GM21381 (cell line): ENCODE data around the gene LAMC2.
"Not testable (repeated sequence)": the region's sequence is repeated elsewhere in the genome, so short reads cannot be mapped to it uniquely, and the experiment has no call there.

ENCODE experiments used
- ATAC-seq: cut with Tn5 transposase; IDR thresholded peaks from one replicate; pipeline ENCODE4 v1.9.1; 2021; ENCODE audit warnings: mild to moderate bottlenecking, moderate library complexity; ENCODE audit not compliant: unreplicated experiment

LAMC2 gene

GRCh38 chr1:183251959-183252450 lies 65.9 kb downstream of the LAMC2 start:
- ATAC-seq = no peak

GRCh38 chr1:183255073-183255472 lies 69.0 kb downstream of the LAMC2 start:
- no peak for ATAC-seq

DNA sequence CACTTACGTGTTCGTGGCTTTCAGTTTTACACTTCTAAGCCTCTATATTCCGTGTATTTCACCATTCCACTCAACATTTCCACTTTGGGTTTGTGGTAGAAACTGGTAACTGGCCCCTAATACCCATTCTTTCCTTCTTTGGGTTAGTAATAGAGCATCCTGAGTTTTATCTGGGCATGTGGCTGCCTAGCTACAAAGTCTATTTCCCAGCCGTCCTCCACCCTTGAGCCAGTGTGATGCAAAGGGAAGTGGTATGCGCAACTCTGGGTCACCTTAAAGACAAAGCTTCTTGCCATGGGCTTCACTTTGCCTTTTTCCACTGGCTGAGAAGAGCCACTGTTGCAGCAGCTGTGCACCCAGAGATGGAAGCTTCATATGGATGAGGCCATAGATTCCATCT lies 73.9 kb downstream of the LAMC2 start:
- no peak for ATAC-seq

DNA sequence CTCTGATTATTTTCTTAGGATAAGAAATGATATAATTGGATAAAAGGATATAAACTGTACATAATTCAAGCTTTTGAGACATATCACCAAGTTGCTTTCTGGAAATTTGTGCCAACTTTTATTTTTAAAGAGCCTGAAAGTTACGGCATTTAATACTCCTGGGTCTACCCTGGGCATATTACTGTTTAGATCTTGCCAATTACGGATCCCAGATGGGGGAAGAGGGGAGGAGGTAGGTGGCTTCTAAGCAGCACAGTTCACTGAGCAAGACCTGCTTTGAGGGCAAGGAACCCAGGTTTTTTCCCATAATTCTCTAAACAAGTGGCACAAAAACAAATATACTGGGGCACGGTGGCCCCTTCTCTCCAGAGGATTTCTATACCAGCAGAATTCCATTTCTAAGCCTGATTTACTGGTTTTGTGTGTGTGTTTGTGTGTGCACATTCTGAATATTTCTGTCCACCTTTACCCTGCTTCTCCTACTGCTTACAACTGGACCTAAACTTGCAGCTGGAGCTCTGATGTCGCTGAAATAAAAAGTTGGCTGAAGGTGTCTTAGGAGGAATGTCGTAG lies 76.7 kb downstream of the LAMC2 start:
- no peak for ATAC-seq

DNA sequence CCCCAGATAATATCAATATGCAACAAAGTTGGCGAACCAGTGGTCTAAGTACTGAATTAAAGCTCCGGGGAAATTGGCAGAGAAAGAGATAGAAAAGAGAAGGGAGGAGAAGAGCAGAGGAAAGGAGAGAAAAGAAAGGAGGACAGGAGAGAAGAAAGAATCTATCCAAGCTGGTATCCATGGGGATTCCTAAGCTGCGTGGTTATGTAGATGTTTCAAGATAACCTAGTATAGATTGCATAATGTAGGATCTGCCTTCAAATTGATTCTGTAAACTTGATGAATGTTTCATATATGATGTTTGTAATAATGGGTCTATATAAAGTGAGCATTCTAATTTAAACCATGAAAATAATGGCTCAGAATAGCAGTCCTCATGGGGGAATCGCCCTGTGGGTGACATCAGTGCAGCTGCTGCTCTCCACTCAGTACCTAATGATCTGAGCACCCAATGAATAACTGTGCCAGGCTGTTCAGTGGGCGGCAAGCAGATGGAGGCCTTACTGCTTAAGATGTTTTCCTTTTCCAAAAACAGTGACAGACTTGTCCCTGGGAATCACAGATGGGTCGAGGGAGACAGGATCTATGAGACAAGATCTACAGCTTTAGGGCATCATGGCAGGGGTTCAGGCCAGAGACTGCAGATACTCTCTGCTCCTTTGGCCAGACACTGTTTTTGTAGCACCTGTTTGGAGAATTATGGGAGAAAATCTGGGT lies 78.0 kb downstream of the LAMC2 start:
- ATAC-seq = no peak

- ATAC-seq = no peak
These were observed 81.8 kb downstream of the LAMC2 start for GRCh38 chr1:183267646-183268431.

GRCh38 chr1:183270541-183271141 lies 84.6 kb downstream of the LAMC2 start:
- no peak for ATAC-seq

DNA sequence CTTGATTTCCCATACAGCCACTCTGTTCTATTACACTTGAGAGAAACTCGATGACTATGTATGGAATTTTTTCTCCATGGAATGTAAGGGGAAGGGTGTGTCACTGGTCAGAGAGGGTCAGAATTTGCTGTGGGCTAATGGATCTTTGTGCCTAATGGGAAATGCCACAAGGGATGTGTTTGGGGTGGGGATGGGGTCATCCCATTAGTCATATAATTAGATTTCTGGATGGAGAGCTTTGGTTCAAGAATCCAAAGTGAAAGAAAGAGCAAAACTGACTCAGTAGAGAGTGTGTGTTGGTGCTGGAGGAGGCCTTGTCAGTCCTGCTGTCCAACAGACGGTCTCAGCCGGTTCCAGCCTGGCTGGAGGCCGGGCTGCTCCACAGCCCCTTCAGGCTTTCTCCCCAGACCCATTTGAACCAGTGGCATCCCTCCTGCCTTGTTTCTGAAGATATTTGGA lies 86.4 kb downstream of the LAMC2 start:
- ATAC-seq = no peak

- ATAC-seq = no peak
These were observed 87.2 kb downstream of the LAMC2 start for GRCh38 chr1:183273300-183273699.

DNA sequence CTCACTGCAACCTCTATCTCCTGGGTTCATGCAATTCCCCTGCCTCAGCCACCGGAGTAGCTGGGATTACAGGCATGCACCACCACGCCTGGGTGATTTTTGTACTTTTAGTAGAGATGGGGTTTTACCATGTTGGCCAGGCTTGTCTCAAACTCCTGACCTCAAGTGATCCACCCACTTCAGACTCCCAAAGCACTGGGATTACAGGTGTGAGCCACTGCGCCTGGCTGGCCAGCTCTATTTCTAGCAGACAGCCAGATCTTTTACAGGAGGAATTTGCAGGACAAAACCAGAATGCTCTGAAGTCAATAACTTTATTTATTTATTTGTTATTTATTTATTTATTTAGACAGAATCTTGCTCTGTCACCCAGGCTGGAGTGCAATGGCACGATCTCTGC lies 87.9 kb downstream of the LAMC2 start:
- ATAC-seq = not testable (repeated sequence)

GRCh38 chr1:183274836-183275235 lies 88.8 kb downstream of the LAMC2 start:
- ATAC-seq = no peak

DNA sequence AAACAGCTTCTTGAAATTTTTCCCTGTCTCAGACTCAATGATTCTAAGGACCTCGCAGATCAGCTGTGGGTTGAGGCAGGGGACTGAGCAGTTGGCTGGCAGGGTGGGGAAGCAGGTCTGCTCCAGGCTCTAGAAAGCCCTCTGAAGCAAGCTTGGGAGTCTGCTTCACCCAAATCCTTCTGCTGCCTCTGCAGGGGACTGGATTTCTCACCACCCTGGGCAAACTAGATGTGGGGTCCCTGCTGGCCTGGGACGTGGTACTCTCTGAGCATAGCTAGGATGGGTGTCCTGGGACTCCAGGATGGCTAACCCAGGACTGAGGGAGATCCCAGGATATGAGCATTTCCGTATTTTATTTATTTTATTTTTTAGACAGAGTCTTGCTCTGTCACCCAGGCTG lies 89.3 kb downstream of the LAMC2 start:
- ATAC-seq = no peak

- ATAC-seq = no peak
These were observed 90.5 kb downstream of the LAMC2 start for GRCh38 chr1:183276386-183277080.

DNA sequence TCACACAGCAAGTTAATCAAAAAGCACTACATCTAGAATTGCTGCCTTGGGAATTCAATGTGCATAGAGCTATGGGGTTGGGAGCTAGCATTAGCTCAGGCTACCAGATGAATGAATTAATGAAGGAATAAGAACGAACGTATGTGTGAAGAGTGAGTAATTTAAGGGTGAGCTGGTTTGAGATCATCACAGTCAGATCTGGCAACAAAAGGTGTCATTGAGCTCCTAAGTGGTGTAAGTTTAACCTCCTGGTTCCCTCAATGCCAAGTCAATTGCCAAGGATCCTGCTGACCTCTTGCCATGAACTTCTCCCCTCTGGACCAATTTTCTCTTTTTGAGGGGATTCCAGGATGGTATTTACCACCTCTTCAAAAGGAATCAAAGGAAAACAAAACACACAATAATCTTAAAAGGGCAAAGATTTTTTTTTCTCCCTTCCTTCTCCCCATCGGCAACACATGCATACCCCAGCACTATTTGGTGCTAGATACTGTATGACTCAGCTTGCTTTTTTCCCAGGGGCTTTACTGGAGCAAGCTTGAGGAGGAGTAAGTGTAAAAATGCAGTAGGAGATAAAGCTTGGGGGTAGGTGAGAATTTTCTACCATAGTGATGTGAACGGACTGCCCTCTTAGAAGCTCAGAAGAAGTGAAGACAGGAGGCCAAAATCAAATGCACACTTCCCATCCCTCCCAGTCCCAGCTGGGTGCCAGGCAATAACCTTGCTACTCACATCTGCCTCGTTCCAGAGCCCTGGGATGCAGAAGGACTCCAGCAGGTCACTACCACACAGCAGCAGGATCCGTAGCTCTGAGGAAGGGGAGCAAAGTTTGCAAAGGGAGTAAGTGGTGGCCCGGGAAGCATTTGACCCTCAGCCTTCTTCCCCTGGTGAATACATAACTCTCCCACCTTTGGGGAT lies 92.0 kb downstream of the LAMC2 start:
- no peak for ATAC-seq

DNA sequence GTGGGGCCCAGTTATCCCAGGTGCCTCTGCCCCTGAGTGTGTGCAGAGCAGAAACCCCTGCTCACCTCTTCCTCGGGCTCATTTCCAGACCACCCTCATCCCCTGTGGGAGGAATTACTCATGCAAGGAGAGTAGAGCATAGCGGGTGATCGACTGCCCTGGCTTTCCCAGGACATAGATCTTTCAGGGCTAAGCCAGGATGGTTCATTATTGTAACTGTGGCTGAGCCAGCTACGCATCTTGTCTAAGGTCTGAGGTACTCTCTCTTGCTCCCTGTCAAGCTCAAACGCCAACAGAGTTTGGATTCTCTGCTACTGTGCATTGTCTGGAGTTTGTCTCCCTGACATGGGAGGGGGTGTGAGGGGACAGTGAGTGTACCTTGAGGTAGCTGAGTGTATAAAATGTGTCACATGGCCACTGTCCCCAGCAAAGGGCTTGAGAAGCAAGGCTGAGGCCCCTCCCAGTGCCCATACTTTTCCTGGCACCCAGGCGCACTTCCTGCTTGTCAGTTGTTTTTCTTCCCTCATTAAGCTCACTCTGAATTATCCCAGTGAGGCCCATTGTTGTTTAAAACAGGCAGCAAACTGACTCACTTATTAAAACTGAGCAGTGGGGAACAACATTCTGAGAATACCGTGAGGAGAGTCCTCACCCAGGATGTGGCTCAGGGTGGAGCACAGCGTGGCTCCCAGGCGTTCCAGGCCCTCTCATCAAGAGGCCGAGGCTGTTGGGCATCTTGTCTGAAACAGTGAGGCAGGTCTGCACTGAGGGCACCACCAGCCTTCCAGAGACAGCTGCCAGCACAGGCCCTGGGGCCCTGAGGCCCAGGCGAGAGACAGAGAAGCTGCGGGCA lies 92.9 kb downstream of the LAMC2 start:
- no peak for ATAC-seq

GRCh38 chr1:183279835-183280234 lies 93.8 kb downstream of the LAMC2 start:
- ATAC-seq = no peak

DNA sequence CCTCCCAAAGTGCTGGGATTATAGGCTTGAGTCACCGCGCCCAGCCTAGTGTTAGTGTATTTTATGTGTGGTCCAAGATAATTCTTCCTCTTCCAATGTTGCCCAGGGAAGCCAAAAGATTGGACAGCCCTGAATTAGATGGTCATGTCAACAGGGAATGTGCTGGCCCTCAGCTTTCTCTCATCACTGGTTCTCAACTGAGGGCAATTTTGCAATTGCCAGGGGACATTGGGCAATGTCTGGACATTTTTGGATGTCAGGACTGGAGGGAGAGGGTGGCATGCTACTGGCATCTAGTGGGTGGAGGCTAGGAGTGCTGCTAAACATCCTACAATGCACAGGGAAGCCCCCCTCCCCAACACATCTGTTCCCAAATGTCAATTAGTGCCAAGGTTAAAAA lies 95.0 kb downstream of the LAMC2 start:
- no peak for ATAC-seq

DNA sequence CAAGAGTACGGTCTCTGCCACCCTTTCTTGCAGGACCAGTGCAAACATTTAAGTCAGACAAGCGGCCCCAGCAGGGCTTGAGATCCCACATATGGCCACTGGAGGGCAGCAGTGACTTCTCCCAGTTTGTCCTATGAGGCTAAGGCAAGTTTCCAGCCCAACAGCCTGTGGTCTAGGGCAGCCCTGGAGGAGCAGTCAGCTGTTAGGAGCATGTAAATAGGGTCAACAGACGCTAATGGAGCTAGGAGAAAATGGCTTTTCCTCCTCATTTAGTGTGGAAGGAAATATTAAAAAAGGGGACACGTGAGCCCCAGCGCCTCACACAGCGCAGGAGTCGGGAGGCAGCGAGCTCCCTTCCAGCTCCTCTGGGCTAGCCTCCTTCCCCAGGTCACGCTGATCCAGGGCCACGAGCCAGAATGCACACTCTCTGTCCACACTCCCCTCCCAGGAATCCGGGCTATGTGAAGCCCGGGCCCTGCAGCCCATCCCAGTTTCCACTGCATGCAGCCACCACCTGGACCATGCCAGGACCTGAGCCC lies 95.6 kb downstream of the LAMC2 start:
- ATAC-seq = no peak
